Activated naive CD4-positive, alpha-beta T cell treated with anti-CD3 and anti-CD28 coated beads, Interleukin-2, amount 50 U/mL, for 16 hours (primary cell): ENCODE results near the gene HLA-DMB.

Experiments used
- DNase-seq: peaks from one replicate; pipeline ENCODE4 v3.0.0-alpha.2; 2020

The HLA-DMB gene

GRCh38 chr6:32940656-32941213 is at the start of gene HLA-DMB:
TSS of gene HLA-DMB (minus strand) at chr6:32941028. CDS start at chr6:32940807, 221 bp downstream.
- peak; percentile 15 for DNase-seq

GRCh38 chr6:32989368-32989767 is 48.5 kb upstream of the HLA-DMB start:
- DNase-seq = no peak

GRCh38 chr6:32984622-32985389 is 44.0 kb upstream of the HLA-DMB start:
- peak; percentile 91 for DNase-seq

GRCh38 chr6:32983964-32984621 is 43.3 kb upstream of the HLA-DMB start:
- no peak for DNase-seq

GRCh38 chr6:32983493-32983848 is 42.6 kb upstream of the HLA-DMB start:
- no peak for DNase-seq

GRCh38 chr6:32982702-32983492 is 42.1 kb upstream of the HLA-DMB start:
- DNase-seq = no peak

- DNase-seq = no peak
These were observed 41.4 kb upstream of the HLA-DMB start for GRCh38 chr6:32982084-32982701.

GRCh38 chr6:32980488-32981038 is 39.7 kb upstream of the HLA-DMB start:
- no peak for DNase-seq

- DNase-seq = no peak
These were observed 39.1 kb upstream of the HLA-DMB start for GRCh38 chr6:32979720-32980487.

- no peak for DNase-seq
These were observed 37.1 kb upstream of the HLA-DMB start for GRCh38 chr6:32977953-32978324.

- no peak for DNase-seq
These were observed 36.6 kb upstream of the HLA-DMB start for GRCh38 chr6:32977272-32977952.

- DNase-seq = no peak
These were observed 35.7 kb upstream of the HLA-DMB start for GRCh38 chr6:32976334-32977069.

GRCh38 chr6:32975886-32976285 is 35.1 kb upstream of the HLA-DMB start:
- no peak for DNase-seq

GRCh38 chr6:32974541-32975308 is 33.9 kb upstream of the HLA-DMB start:
- no peak for DNase-seq

GRCh38 chr6:32974016-32974333 is 33.1 kb upstream of the HLA-DMB start:
- DNase-seq = no peak

GRCh38 chr6:32973144-32974015 is 32.6 kb upstream of the HLA-DMB start:
- DNase-seq = peak; percentile 41

- peak; percentile 50 for DNase-seq
These were observed 31.7 kb upstream of the HLA-DMB start for GRCh38 chr6:32972353-32973143.
